CD4-positive, alpha-beta T cell (primary cell): ENCODE data around the gene PIK3R1. TPM values are rescaled to one million over a fixed set of nuclear protein-coding genes. Genes with fewer than 3 reads are reported as not detected.

Experiments used
- ATAC-seq: fragments of 200-7000 bp; cut with Tn5 transposase; one replicate; pipeline ENCODE4 v1.10.0; 2022; ENCODE audit warnings: mild to moderate bottlenecking; ENCODE audit not compliant: poor library complexity
- CTCF ChIA-PET: fragments of 350-600 bp; sonication (Branson Sonifier 250); formaldehyde crosslinking; loops from one replicate; lab custom pipeline; 2021; ENCODE audit warnings: antibody characterized with exemption, inconsistent platforms; lab: Charles Lee
- POLR2A ChIA-PET: fragments of 350-600 bp; sonication (Branson Sonifier 250); formaldehyde crosslinking; loops from one replicate; lab custom pipeline; 2021; ENCODE audit warnings: antibody characterized with exemption, inconsistent platforms; lab: Charles Lee
- DNase-seq, 14 experiments: peaks; one replicate each; pipeline ENCODE4 v3.0.0-alpha.2; 2013 to 2020; ENCODE audit warnings: mixed read lengths in 2 of 14
- H3K27ac ChIP-seq, 2 donors: one replicate each; pipeline versions ENCODE4 v1.5.1 to v1.7.0; 2013; ENCODE audit warnings: low read length in 2 of 2, low read depth in 1 of 2, mild to moderate bottlenecking in 1 of 2
- H3K27me3 ChIP-seq, 2 experiments: 1 replicate in 1 of 2; 2 replicates in 1 of 2; pipeline versions ENCODE4 v1.6.1 to v1.7.0; 2013; ENCODE audit warnings: low read length in 2 of 2, control low read depth in 1 of 2, mild to moderate bottlenecking in 1 of 2, moderate library complexity in 1 of 2; ENCODE audit not compliant: insufficient read depth in 2 of 2, control insufficient read depth in 1 of 2
- H3K36me3 ChIP-seq: one replicate; pipeline ENCODE4 v1.6.1; 2013; ENCODE audit warnings: low read length, control low read depth; ENCODE audit not compliant: insufficient read depth
- H3K4me1 ChIP-seq: one replicate; pipeline ENCODE4 v1.6.1; 2013; ENCODE audit warnings: low read length, control low read depth; ENCODE audit not compliant: insufficient read depth
- H3K4me3 ChIP-seq: one replicate; pipeline ENCODE4 v1.5.1; 2013; ENCODE audit warnings: mild to moderate bottlenecking, low read length, moderate library complexity
- H3K9me3 ChIP-seq, 2 experiments: 1 replicate in 1 of 2; 2 replicates in 1 of 2; pipeline versions ENCODE4 v1.6.1 to v1.7.0; 2013; ENCODE audit warnings: low read length in 2 of 2, mild to moderate bottlenecking in 2 of 2, control low read depth in 1 of 2, moderate library complexity in 1 of 2; ENCODE audit not compliant: control insufficient read depth in 1 of 2, insufficient read depth in 1 of 2
- H3K27ac Mint-ChIP-seq: one replicate; pipeline ENCODE4 v1.8.0; 2020; ENCODE audit warnings: mixed read lengths
- H3K27me3 Mint-ChIP-seq: one replicate; pipeline ENCODE4 v1.8.0; 2021; ENCODE audit warnings: mixed read lengths
- H3K36me3 Mint-ChIP-seq: one replicate; pipeline ENCODE4 v1.8.0; 2021; ENCODE audit warnings: low read depth, mixed read lengths
- H3K4me1 Mint-ChIP-seq: one replicate; pipeline ENCODE4 v1.8.0; 2021; ENCODE audit warnings: low read depth, mixed read lengths
- H3K4me3 Mint-ChIP-seq: one replicate; pipeline ENCODE4 v1.8.0; 2020; ENCODE audit warnings: mild to moderate bottlenecking, mixed read lengths
- H3K9me3 Mint-ChIP-seq: one replicate; pipeline ENCODE4 v1.8.0; 2020; ENCODE audit warnings: mixed read lengths
- CTCF ChIP-seq: fragments of 200-600 bp; IDR thresholded peaks from one replicate; pipeline ENCODE4 v1.8.0; 2022; ENCODE audit warnings: antibody characterized with exemption, mild to moderate bottlenecking
- intact Hi-C, 2 experiments: fragments of 100-400 bp; cut with DNase I in 1 of 2; cut with micrococcal nuclease in 1 of 2; formaldehyde crosslinking; loops; one replicate each; pipeline versions ENCODE4 v1.15.1 to v1.9.0; 2023 to 2025; cut with DNase I, micrococcal nuclease
- total RNA-seq, 174 experiments: library from RNA in 2 of 174; stranded (reverse) in 2 of 174; gene quantifications; one replicate each; pipeline ENCODE4 v1.2.3 and lab custom pipeline; 2021 to 2026

The PIK3R1 gene
- total RNA-seq, 2 experiments from 2014 or later, result 455 to 459 TPM

- Mint-ChIP-seq H3K27me3 (no peaks in the 10 kb centered on the region), H3K9me3 (no peaks in the 10 kb centered on the region), H3K27ac (peak overlapping the region; percentile 84), H3K4me1 (peaks cover 91% of the 10 kb centered on the region), H3K4me3 (peak overlapping the region; percentile 59), H3K36me3 (no peaks in the 10 kb centered on the region)
- POLR2A ChIA-PET, result interaction anchor here (0.6 to 3.5 kb wide), 9 partner anchors 9 to 1100 kb away, joined by 3 to 14 read pairs (median 5); partner anchors contain the start of gene PIK3R1
- Histone ChIP-seq H3K4me1 (peaks cover 44% of the 10 kb centered on the region), H3K4me3 (no peak overlapping the region), H3K9me3 (no peaks in the 10 kb centered on the region), H3K27me3 (no peaks in the 10 kb centered on the region), H3K36me3 (peaks cover 4% of the 10 kb centered on the region), H3K27ac (peak overlapping the region in 1 of 2 donors; percentile 8)
- CTCF ChIA-PET, result interaction anchor here (1.0 to 3.6 kb wide), 4 partner anchors 11 to 52 kb away, joined by 3 to 14 read pairs (median 7); partner anchors contain the start of gene PIK3R1
- DNase-seq (no peak), ATAC-seq (no peak)
- TF ChIP-seq CTCF, result no peak
- intact Hi-C loops, result no loop called here
Observed at GRCh38 chr5:68267066-68267465, 51.5 kb downstream of the PIK3R1 start.

DNA sequence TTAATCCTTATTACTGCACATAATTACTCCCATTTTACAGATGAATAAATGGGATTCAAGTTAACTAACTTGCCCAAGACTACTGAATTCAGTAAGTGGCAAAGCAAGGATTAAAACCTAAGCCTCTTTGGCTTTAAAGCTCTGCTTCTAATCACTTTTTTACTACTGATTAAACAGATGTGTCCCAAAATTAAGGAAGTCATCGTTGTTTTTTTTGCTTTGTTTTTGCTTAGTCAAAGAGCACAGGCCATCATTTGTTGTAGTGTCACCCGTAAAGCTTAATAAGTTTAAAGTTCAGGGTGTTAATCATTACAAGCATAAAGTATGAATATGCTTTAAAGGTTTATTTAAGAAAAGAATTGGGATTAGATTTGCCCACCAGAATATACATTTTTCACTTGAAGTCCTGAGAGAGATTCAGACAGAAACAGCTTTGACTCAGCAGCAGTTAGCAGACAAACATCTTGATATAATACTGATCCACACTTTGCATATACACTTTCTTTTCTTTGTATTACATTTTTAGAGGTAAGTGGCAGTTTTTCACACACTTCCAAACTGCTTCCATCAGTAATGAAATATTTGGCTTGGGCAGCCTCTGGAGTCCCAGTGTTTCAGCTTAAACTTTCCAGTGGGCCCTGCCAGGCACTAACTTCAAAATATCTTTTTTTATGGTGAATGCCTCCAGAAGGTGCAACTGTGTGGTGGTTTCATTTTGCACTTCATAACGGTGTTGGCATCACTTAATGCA is 52.7 kb downstream of the PIK3R1 start:
- Histone ChIP-seq H3K4me3 (no peak overlapping the region), H3K4me1 (peaks cover 53% of the 10 kb centered on the region), H3K9me3 (no peaks in the 10 kb centered on the region), H3K27ac (peak overlapping the region in 1 of 2 donors; percentile 22), H3K27me3 (no peaks in the 10 kb centered on the region), H3K36me3 (peaks cover 7% of the 10 kb centered on the region)
- H3K36me3 Mint-ChIP-seq, result peaks cover 4% of the 10 kb centered on the region
- intact Hi-C loops, result no loop called here
- ChIA-PET CTCF (interaction anchor here (0.7 to 3.6 kb wide), 5 partner anchors 9 to 1030 kb away, joined by 3 to 14 read pairs (median 7); partner anchors contain the start of gene PIK3R1), POLR2A (interaction anchor here (0.6 to 3.5 kb wide), 8 partner anchors 12 to 657 kb away, joined by 3 to 14 read pairs (median 8); partner anchors contain the start of gene PIK3R1)
- ATAC-seq (peak; percentile 33), DNase-seq (no peak)
- no peaks in the 10 kb centered on the region for H3K27me3 Mint-ChIP-seq
- no peaks in the 10 kb centered on the region for H3K9me3 Mint-ChIP-seq
- no peak for TF ChIP-seq CTCF
- H3K4me3 Mint-ChIP-seq, result peak overlapping the region; percentile 57
- H3K27ac Mint-ChIP-seq, result peak overlapping the region; percentile 84
- peaks cover 98% of the 10 kb centered on the region for H3K4me1 Mint-ChIP-seq

DNA sequence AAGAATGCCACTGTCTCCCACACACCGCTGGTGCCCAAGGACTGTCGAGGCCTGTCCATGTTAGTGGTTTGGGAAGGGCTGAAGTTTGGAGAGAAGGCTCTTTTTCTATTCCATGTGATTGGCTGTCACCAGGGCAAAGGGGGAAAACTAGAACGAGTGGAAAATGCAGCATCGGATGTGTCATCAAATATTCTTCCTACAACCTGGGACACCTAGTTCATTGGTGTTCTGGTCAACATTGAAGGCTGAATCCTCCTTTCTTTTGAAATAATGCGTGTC is 53.2 kb downstream of the PIK3R1 start:
- no peaks in the 10 kb centered on the region for H3K9me3 Mint-ChIP-seq
- intact Hi-C loops, result no loop called here
- peak overlapping the region; percentile 57 for H3K4me3 Mint-ChIP-seq
- Histone ChIP-seq H3K27me3 (no peaks in the 10 kb centered on the region), H3K4me1 (peaks cover 57% of the 10 kb centered on the region), H3K27ac (peak overlapping the region in 1 of 2 donors; percentile 22), H3K4me3 (no peak overlapping the region), H3K9me3 (no peaks in the 10 kb centered on the region), H3K36me3 (peaks cover 12% of the 10 kb centered on the region)
- peak overlapping the region; percentile 84 for H3K27ac Mint-ChIP-seq
- no peak for ATAC-seq
- no peak for TF ChIP-seq CTCF
- ChIA-PET CTCF (interaction anchor here (1.5 to 3.6 kb wide), 3 partner anchors 10 to 53 kb away, joined by 5 to 14 read pairs (median 7); partner anchors contain the start of gene PIK3R1), POLR2A (interaction anchor here (0.6 to 3.5 kb wide), 4 partner anchors 11 to 542 kb away, joined by 3 to 14 read pairs (median 7); no protein-coding TSS in a partner anchor)
- no peaks in the 10 kb centered on the region for H3K27me3 Mint-ChIP-seq
- H3K4me1 Mint-ChIP-seq, result peaks cover 98% of the 10 kb centered on the region
- DNase-seq, result no peak
- peaks cover 6% of the 10 kb centered on the region for H3K36me3 Mint-ChIP-seq
